H1 (cell line): ENCODE measurements around the gene SEC24A. TPM values are rescaled to one million over a fixed set of nuclear protein-coding genes. Genes with fewer than 3 reads are reported as not detected.

Experiments
- CTCF ChIA-PET: fragments of 300-600 bp; sonication (Branson Sonifier 250); formaldehyde crosslinking; loops from one replicate; lab custom pipeline; 2021; ENCODE audit not compliant: partially characterized antibody; lab: Charles Lee
- POLR2A ChIA-PET: fragments of 300-600 bp; sonication (Branson Sonifier 250); formaldehyde crosslinking; loops from one replicate; lab custom pipeline; 2021; ENCODE audit warnings: inconsistent platforms; ENCODE audit not compliant: partially characterized antibody; lab: Charles Lee
- DNase-seq, 2 experiments: peaks; one replicate each; pipeline versions ENCODE4 v3.0.0 to v3.0.0-alpha.2; 2010 to 2022; ENCODE audit warnings: low spot score in 2 of 2, low read depth in 1 of 2, mixed read lengths in 1 of 2
- FAIRE-seq: peaks from 2 replicates; lab custom pipeline; 2011; peaks lifted over from hg19 to GRCh38; lab: Jason Lieb, UNC
- H2AFZ ChIP-seq: 2 replicates; pipeline ENCODE4 v1.8.1; 2012; ENCODE audit warnings: low read length, inconsistent platforms
- H2AK5ac ChIP-seq: 2 replicates; pipeline ENCODE4 v1.6.1; 2013; ENCODE audit warnings: low read depth, low read length
- H2BK120ac ChIP-seq: replicated peaks from 2 replicates; pipeline ENCODE3; 2013; ENCODE audit warnings: low read depth, low read length, inconsistent platforms
- H2BK12ac ChIP-seq: 2 replicates; pipeline ENCODE4 v1.6.1; 2013; ENCODE audit warnings: low read depth, low read length
- H2BK15ac ChIP-seq: 2 replicates; pipeline ENCODE4 v1.6.1; 2013; ENCODE audit warnings: low read length
- H2BK20ac ChIP-seq: 2 replicates; pipeline ENCODE4 v1.6.1; 2013; ENCODE audit warnings: low read length
- H2BK5ac ChIP-seq: 2 replicates; pipeline ENCODE4 v1.6.1; 2013; ENCODE audit warnings: low read depth, low read length
- H3K14ac ChIP-seq: 2 replicates; pipeline ENCODE4 v1.6.1; 2013; ENCODE audit warnings: inconsistent platforms; ENCODE audit not compliant: insufficient read length
- H3K18ac ChIP-seq: 2 replicates; pipeline ENCODE4 v1.6.1; 2013; ENCODE audit warnings: low read length; ENCODE audit errors: extremely low read depth
- H3K23ac ChIP-seq: 2 replicates; pipeline ENCODE4 v1.6.1; 2013; ENCODE audit warnings: inconsistent platforms; ENCODE audit not compliant: insufficient read length
- H3K23me2 ChIP-seq: 2 replicates; pipeline ENCODE4 v1.6.1; 2013; ENCODE audit warnings: low read depth, low read length
- H3K27ac ChIP-seq: 2 replicates; pipeline ENCODE4 v1.6.1; 2011; ENCODE audit warnings: low read depth, low read length, inconsistent platforms
- H3K27me3 ChIP-seq, 4 experiments: replicated peaks in 1 of 4; 1 replicate in 1 of 4; 2 replicates in 3 of 4; pipeline versions ENCODE4 v1.6.1 to v1.8.1; 2011 to 2013; ENCODE audit warnings: low read length in 3 of 4, mild to moderate bottlenecking in 3 of 4, inconsistent platforms in 2 of 4, mixed read lengths in 2 of 4, moderate library complexity in 1 of 4; ENCODE audit not compliant: control insufficient read depth in 3 of 4, insufficient read depth in 3 of 4; ENCODE audit errors: extremely low read depth in 1 of 4
- H3K36me3 ChIP-seq, 4 experiments: 2 replicates each; pipeline versions ENCODE4 v1.6.1 to v1.8.1; 2011 to 2013; ENCODE audit warnings: mild to moderate bottlenecking in 4 of 4, low read length in 3 of 4, moderate library complexity in 2 of 4, control low read depth in 1 of 4, inconsistent platforms in 1 of 4; ENCODE audit not compliant: insufficient read depth in 4 of 4, control insufficient read depth in 2 of 4
- H3K4ac ChIP-seq: replicated peaks from 2 replicates; pipeline ENCODE3; 2013; ENCODE audit warnings: low read length, low read depth, mixed read lengths, inconsistent platforms; ENCODE audit not compliant: insufficient read length
- H3K4me1 ChIP-seq, 4 experiments: replicated peaks in 1 of 4; 1 replicate in 1 of 4; 2 replicates in 3 of 4; pipeline versions ENCODE4 v1.6.1 to v1.8.1; 2011 to 2013; ENCODE audit warnings: low read length in 3 of 4, inconsistent platforms in 2 of 4, mixed read lengths in 1 of 4; ENCODE audit not compliant: insufficient read depth in 4 of 4, control insufficient read depth in 3 of 4
- H3K4me2 ChIP-seq, 2 experiments: 2 replicates each; pipeline versions ENCODE4 v1.6.1 to v1.8.1; 2011 to 2013; ENCODE audit warnings: low read depth in 2 of 2, low read length in 2 of 2, control low read depth in 1 of 2, inconsistent platforms in 1 of 2, mild to moderate bottlenecking in 1 of 2; ENCODE audit not compliant: insufficient read depth in 1 of 2
- H3K4me3 ChIP-seq, 4 experiments: fragments of 200-600, 300-600 bp in 1 of 4; sonication (generic), shearing (Covaris generic), sonication (Bioruptor Twin) in 1 of 4; 2 replicates each; pipeline versions ENCODE4 v1.5.1 to v1.8.1; 2011 to 2016; ENCODE audit warnings: low read length in 4 of 4, low read depth in 3 of 4, control low read depth in 2 of 4, inconsistent platforms in 2 of 4, mild to moderate bottlenecking in 2 of 4, mixed read lengths in 1 of 4, moderate library complexity in 1 of 4; ENCODE audit not compliant: insufficient read depth in 2 of 4; ENCODE audit errors: extremely low read depth in 1 of 4
- H3K56ac ChIP-seq: replicated peaks from 2 replicates; pipeline ENCODE3; 2013; ENCODE audit warnings: low read depth, mild to moderate bottlenecking, mixed read lengths, low read length, inconsistent platforms; ENCODE audit not compliant: insufficient read length
- H3K79me1 ChIP-seq: 2 replicates; pipeline ENCODE4 v1.6.1; 2013; ENCODE audit warnings: low read depth, low read length, control low read depth
- H3K79me2 ChIP-seq, 2 experiments: 2 replicates each; pipeline versions ENCODE4 v1.6.1 to v1.8.1; 2012 to 2013; ENCODE audit warnings: low read length in 2 of 2, mild to moderate bottlenecking in 2 of 2, inconsistent platforms in 1 of 2; ENCODE audit not compliant: insufficient read depth in 2 of 2, control insufficient read depth in 1 of 2
- H3K9ac ChIP-seq, 4 experiments: replicated peaks in 1 of 4; 1 replicate in 1 of 4; 2 replicates in 3 of 4; pipeline versions ENCODE4 v1.6.1 to v1.8.1; 2011 to 2013; ENCODE audit warnings: low read depth in 3 of 4, low read length in 3 of 4, control low read depth in 2 of 4, mild to moderate bottlenecking in 2 of 4, moderate library complexity in 2 of 4, inconsistent platforms in 1 of 4; ENCODE audit errors: extremely low read depth in 1 of 4
- H3K9me3 ChIP-seq, 2 experiments: 2 replicates each; pipeline versions ENCODE4 v1.6.1 to v1.8.1; 2012 to 2013; ENCODE audit warnings: mild to moderate bottlenecking in 2 of 2, moderate library complexity in 2 of 2, control low read depth in 1 of 2, inconsistent platforms in 1 of 2, low read depth in 1 of 2, low read length in 1 of 2, mixed read lengths in 1 of 2; ENCODE audit not compliant: insufficient read depth in 2 of 2
- H4K20me1 ChIP-seq, 2 experiments: replicated peaks in 1 of 2; 2 replicates each; pipeline versions ENCODE3 to v1.8.1; 2011 to 2013; ENCODE audit warnings: inconsistent platforms in 2 of 2, low read length in 2 of 2, mild to moderate bottlenecking in 1 of 2; ENCODE audit not compliant: insufficient read depth in 2 of 2, control insufficient read depth in 1 of 2
- H4K5ac ChIP-seq: 2 replicates; pipeline ENCODE4 v1.6.1; 2013; ENCODE audit warnings: low read length, low read depth, mixed read lengths, inconsistent platforms; ENCODE audit not compliant: insufficient read length
- H4K8ac ChIP-seq: 2 replicates; pipeline ENCODE4 v1.8.0; 2013; ENCODE audit warnings: mild to moderate bottlenecking, moderate library complexity, low read length, inconsistent platforms; ENCODE audit not compliant: insufficient read depth; ENCODE audit errors: extremely low read depth
- H4K91ac ChIP-seq: replicated peaks from 2 replicates; pipeline ENCODE3; 2013; ENCODE audit warnings: low read length, mixed read lengths, inconsistent platforms; ENCODE audit not compliant: insufficient read length
- ATF2 ChIP-seq: IDR thresholded peaks from 2 replicates; pipeline ENCODE4 v1.6.1; 2012; ENCODE audit warnings: low read length, inconsistent platforms
- GABPA ChIP-seq: IDR thresholded peaks from 2 replicates; pipeline ENCODE4 v1.6.1; 2011; ENCODE audit warnings: mild to moderate bottlenecking, low read length, moderate library complexity, borderline replicate concordance; ENCODE audit not compliant: insufficient read depth
- GTF2F1 ChIP-seq: IDR thresholded peaks from 2 replicates; pipeline ENCODE4 v1.6.1; 2012; ENCODE audit warnings: low read depth, low read length, improper control_type of control experiment, borderline replicate concordance
- RXRA ChIP-seq: IDR thresholded peaks from 2 replicates; pipeline ENCODE4 v1.6.1; 2011; ENCODE audit warnings: low read depth, mild to moderate bottlenecking, low read length, moderate library complexity; ENCODE audit not compliant: insufficient read depth
- SIRT6 ChIP-seq: IDR thresholded peaks from one replicate; pipeline ENCODE4 v1.7.1; 2012; ENCODE audit warnings: low read length, inconsistent platforms
- ZNF274 ChIP-seq: IDR thresholded peaks from 2 replicates; pipeline ENCODE4 v1.7.0; 2012; ENCODE audit warnings: low read length, borderline replicate concordance; ENCODE audit errors: extremely low read depth
- WGBS, 2 experiments: shearing (Covaris generic) in 1 of 2; methylation state at CpG; one replicate each; pipeline versions ENCODE4 v1.1.6 to v1.1.7; 2013 to 2015; ENCODE audit warnings: low lambda C conversion rate in 2 of 2, mixed read lengths in 2 of 2, inconsistent platforms in 1 of 2, low coverage in 1 of 2, missing lambda C conversion rate in 1 of 2; ENCODE audit not compliant: insufficient replicate concordance in 2 of 2, insufficient coverage in 1 of 2, insufficient read length in 1 of 2; ENCODE audit errors: extremely low coverage in 1 of 2, missing lambda C conversion rate in 1 of 2; 5-methylcytosine and 5-hydroxymethylcytosine counted together
- polyA plus RNA-seq, 7 experiments: library from polyadenylated mRNA; depleted of rRNA in 3 of 7; stranded (reverse) in 5 of 7; unstranded in 2 of 7; fragments of >200 nt in 5 of 7; fragments of 200-250 nt in 2 of 7; gene quantifications; 1 replicate in 5 of 7; 2 replicates in 1 of 7; 4 replicates in 1 of 7; pipeline versions ENCODE4 v1.2.1 to v1.2.3, GENCODE V29; 2011 to 2013; ENCODE audit warnings: missing spikeins in 2 of 7, mixed read lengths in 2 of 7
- total RNA-seq: library from RNA; stranded (reverse); fragmentation: NEBNext Ultra II Directional; extraction: Animal tissue kit (Norgen Biotek cat#: 25700); gene quantifications from 2 replicates; pipeline ENCODE4 v1.2.1, GENCODE V29; 2021
- TF ChIP-seq, protein P1 (sequence below): IDR thresholded peaks from 2 replicates; pipeline ENCODE4 v1.6.1; 2011; ENCODE audit warnings: low read depth, mild to moderate bottlenecking, low read length; ENCODE audit not compliant: insufficient read depth
- TF ChIP-seq, protein P2 (sequence below), 3 experiments: IDR thresholded peaks; 1 replicate in 2 of 3; 2 replicates in 1 of 3; pipeline versions ENCODE4 v1.5.1 to v1.6.1; 2011; ENCODE audit warnings: low read length in 3 of 3, mild to moderate bottlenecking in 3 of 3, inconsistent platforms in 2 of 3, low read depth in 1 of 3, moderate library complexity in 1 of 3; ENCODE audit not compliant: insufficient read depth in 1 of 3; ENCODE audit errors: control extremely low read depth in 1 of 3

The SEC24A gene
- total and polyA plus RNA-seq, 2 of the 8 experiments (the other 6 are each of a cell fraction or from before 2014, with no cell fraction given): 18.8 to 33.7 TPM

DNA sequence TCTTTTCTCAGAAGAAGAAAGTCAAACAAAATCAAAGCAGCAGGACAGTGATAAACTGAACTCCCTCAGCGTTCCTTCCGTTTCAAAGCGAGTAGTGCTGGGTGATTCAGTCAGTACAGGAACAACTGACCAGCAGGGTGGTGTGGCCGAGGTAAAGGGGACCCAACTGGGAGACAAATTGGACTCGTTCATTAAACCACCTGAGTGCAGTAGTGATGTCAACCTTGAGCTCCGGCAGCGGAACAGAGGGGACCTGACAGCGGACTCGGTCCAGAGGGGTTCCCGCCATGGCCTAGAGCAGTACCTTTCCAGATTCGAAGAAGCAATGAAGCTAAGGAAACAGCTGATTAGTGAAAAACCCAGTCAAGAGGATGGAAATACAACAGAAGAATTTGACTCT lies 92.5 kb downstream of the SEC24A start:
- Histone ChIP-seq H3K27ac (no peak overlapping the region), H2AFZ (no peak overlapping the region), H3K56ac (no peak overlapping the region), H3K23ac (no peak overlapping the region), H3K4me3 (no peak overlapping the region), H3K36me3 (peaks cover 0 to 22% (median 3%) of the 10 kb centered on the region in 4 experiments; a peak in 3 of 8 replicates), H2BK120ac (no peak overlapping the region), H4K91ac (no peak overlapping the region), H3K14ac (no peak overlapping the region), H3K79me1 (peaks cover 4% of the 10 kb centered on the region; the same call in 1 of the 2 replicates), H4K5ac (no peak overlapping the region), H2BK5ac (no peak overlapping the region), H2AK5ac (no peak overlapping the region), H3K23me2 (peaks cover 3% of the 10 kb centered on the region; the same call in 1 of the 2 replicates), H2BK15ac (no peak overlapping the region), H3K9ac (no peak overlapping the region; a peak in 1 of 7 replicates), H2BK12ac (no peak overlapping the region), H3K27me3 (no peaks in the 10 kb centered on the region), H4K20me1 (peaks cover 0 to 3% of the 10 kb centered on the region in 2 experiments), H3K79me2 (peaks cover 3 to 33% of the 10 kb centered on the region in 2 experiments; a peak in 3 of 4 replicates), H3K18ac (no peak overlapping the region), H4K8ac (no peak overlapping the region), H3K4me2 (no peak overlapping the region), H3K4me1 (no peaks in the 10 kb centered on the region), H3K9me3 (no peaks in the 10 kb centered on the region), H2BK20ac (no peak overlapping the region), H3K4ac (no peak overlapping the region)
- ChIA-PET CTCF (interaction anchor here (0.7 to 1.6 kb wide), 3 partner anchors 15 to 557 kb away, joined by 3 to 4 read pairs (median 3); no protein-coding TSS in a partner anchor), POLR2A (interaction anchor here (1.1 to 3.6 kb wide), 4 partner anchors 10 to 104 kb away, joined by 4 to 21 read pairs (median 6); partner anchors contain the start of gene C5orf24)
- DNase-seq (no peak), FAIRE-seq (no peak)
- 95% methylated on average over 11 of the region's 11 CpGs; no CpG with 5 or more reads in 1 of the 2 experiments for WGBS, 2 experiments
- TF ChIP-seq, protein P1, sequence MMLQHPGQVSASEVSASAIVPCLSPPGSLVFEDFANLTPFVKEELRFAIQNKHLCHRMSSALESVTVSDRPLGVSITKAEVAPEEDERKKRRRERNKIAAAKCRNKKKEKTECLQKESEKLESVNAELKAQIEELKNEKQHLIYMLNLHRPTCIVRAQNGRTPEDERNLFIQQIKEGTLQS: no peak
- TF ChIP-seq GTF2F1 (no peak), ATF2 (no peak), ZNF274 (no peak), GABPA (no peak), SIRT6 (no peak), RXRA (no peak)
- TF ChIP-seq, protein P2, sequence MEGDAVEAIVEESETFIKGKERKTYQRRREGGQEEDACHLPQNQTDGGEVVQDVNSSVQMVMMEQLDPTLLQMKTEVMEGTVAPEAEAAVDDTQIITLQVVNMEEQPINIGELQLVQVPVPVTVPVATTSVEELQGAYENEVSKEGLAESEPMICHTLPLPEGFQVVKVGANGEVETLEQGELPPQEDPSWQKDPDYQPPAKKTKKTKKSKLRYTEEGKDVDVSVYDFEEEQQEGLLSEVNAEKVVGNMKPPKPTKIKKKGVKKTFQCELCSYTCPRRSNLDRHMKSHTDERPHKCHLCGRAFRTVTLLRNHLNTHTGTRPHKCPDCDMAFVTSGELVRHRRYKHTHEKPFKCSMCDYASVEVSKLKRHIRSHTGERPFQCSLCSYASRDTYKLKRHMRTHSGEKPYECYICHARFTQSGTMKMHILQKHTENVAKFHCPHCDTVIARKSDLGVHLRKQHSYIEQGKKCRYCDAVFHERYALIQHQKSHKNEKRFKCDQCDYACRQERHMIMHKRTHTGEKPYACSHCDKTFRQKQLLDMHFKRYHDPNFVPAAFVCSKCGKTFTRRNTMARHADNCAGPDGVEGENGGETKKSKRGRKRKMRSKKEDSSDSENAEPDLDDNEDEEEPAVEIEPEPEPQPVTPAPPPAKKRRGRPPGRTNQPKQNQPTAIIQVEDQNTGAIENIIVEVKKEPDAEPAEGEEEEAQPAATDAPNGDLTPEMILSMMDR (IDR thresholded peaks at IDR 0.05; ENCODE audit: control extremely low read depth in 1 of 3, insufficient read depth in 1 of 3, low read depth in 1 of 3, low read length in 3 of 3): no peak
